HG03025 (cell line): Measurements from ENCODE around the gene REL.

ENCODE experiments used
- ATAC-seq: cut with Tn5 transposase; IDR thresholded peaks from one replicate; pipeline ENCODE4 v1.9.1; 2021; ENCODE audit warnings: mild to moderate bottlenecking, moderate library complexity; ENCODE audit not compliant: unreplicated experiment, low FRiP score

REL gene

DNA sequence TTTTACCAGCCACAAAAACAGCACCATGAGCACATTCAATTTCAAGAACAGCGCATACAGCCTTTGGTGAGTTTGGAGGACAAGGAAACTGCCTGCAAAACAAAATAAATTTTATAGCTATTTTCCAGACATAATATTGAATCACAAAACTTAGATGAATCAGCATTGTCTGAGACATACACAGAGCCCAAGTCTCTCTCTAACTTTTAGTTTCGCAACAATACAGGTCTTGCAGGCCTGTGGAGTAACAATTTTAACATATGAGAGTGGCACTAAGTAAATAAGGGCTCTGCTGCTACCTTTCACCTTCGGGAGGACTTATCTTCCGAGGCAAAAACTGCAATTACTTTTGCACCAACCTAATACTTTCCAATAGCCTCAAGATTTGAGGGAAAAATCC is 80.1 kb downstream of the REL start:
- no peak for ATAC-seq

- no peak for ATAC-seq
These were observed 81.2 kb downstream of the REL start for GRCh38 chr2:60962528-60962927.

- no peak for ATAC-seq
These were observed 81.8 kb downstream of the REL start for GRCh38 chr2:60963190-60963589.

DNA sequence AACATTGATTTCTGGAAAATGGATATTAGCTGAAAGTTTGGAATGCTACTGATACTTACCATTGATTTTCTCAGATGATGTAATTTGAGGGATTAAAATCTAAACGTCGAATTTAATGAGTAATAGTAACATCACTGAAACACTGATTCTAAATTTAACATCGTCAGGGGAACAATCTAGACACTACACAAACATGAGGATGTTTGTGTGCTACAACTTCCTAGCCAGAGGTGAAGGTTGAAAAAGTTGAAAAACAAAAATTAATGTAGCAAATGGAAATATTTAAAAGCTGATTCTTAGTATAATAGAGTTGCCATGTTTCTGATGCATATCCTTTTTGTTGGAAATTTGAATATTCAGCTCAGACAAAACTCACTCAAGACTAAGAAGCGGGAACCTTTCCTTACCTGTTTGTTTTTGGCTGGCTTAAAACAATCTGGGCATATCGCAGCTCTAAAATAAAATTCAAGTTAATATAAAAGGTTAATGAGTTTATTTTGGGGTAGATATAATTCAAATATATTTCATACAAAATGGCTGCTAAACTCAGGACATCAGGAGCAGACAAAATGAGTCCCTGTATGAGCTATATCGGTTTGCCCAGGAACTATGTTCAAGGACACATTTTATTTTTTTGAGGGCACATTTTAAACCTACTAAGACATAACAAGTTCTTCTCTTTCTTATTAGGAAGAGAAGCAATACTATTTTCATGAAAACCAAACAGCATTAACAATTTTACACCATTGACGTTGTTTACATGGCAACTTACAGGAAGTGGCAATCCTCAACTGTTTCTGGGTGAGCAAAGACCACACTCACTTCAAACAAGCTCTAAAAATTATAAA is 83.5 kb downstream of the REL start:
- ATAC-seq: no peak

GRCh38 chr2:60965499-60965785 is 84.1 kb downstream of the REL start:
- ATAC-seq: no peak

GRCh38 chr2:60966507-60967405 is 85.4 kb downstream of the REL start:
- ATAC-seq: peak; percentile 63

DNA sequence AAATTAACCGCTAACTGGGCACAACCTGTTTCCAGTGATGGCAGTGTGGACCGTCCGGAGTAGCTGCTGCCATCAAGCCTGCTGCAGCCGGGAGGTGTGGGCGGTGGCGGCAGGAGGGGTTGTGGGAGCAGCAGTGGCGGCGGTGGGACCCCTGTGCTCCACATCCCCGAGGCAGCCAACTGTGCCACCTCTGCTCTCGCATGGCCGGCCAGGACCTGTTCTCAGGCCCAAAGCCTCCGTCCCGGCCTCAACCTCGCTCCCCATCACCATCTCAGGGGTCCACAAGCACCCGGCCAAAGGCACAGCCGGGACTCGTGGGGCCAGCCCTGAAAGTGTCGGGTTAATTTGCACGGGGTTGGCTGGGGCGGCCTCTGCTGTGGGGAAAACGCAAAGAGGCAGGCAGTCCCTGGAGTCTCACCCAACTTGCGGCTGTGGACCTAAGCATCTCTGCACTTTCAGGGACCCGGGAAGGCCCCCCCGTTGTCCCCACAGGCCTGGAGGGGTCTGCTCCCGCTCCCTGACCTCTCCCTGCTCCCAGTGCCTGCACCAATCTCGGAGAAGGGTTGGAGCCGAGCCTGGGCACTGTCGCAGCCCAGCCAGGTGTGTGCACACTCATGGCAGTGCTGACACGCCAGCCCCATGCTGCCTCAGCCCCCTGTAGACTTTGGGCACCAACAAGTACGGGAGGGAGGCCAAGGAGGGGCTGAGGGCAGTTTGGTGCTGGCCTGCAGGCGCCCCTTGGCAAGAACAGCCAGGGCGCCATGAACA is 91.7 kb downstream of the REL start:
- ATAC-seq: peak; percentile 26

- no peak for ATAC-seq
These were observed 92.3 kb downstream of the REL start for GRCh38 chr2:60973705-60974104.

- ATAC-seq: no peak
These were observed 93.3 kb downstream of the REL start for GRCh38 chr2:60974652-60975051.
